Hindlimb muscle (tissue), 1 donor: ENCODE results near the gene INSYN1. TPM values are rescaled to one million over a fixed set of nuclear protein-coding genes. Genes with fewer than 3 reads are reported as not detected.
"Not testable (repeated sequence)": the region's sequence is repeated elsewhere in the genome, so short reads cannot be mapped to it uniquely, and the experiment has no call there.

Source experiments
- DNase-seq: peaks from one replicate; pipeline ENCODE4 v3.0.0-alpha.2; 2013
- polyA plus RNA-seq: library from polyadenylated mRNA; unstranded; fragments of 120-200 nt; gene quantifications from one replicate; pipeline ENCODE4 v1.2.1, GENCODE V29; 2013; ENCODE audit not compliant: insufficient read length

INSYN1 gene
- polyA plus RNA-seq, 1 donor = 4.3 TPM

GRCh38 chr15:73710321-73710720 lies 42.8 kb downstream of the INSYN1 start:
- no peak for DNase-seq

DNA sequence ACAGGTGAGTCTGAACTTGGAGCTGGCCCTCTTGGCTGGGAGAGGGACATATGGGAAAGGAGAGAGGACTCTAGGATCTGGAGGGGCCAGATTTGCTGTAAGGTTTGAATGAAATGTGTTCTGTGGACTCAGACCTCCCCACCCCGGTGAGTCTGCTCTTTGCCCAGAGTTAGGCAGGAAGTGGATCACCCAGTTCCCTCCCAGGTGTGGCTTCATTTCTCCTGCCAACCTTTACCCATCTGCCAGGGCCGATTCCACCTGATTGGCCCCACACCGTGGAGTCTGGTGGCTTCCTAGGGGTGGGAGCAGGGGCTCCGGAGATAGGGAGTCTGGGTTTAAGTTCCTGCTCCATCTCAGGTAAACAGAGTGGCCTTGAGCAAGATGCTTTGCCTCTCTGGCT lies 43.5 kb downstream of the INSYN1 start:
- DNase-seq = no peak

DNA sequence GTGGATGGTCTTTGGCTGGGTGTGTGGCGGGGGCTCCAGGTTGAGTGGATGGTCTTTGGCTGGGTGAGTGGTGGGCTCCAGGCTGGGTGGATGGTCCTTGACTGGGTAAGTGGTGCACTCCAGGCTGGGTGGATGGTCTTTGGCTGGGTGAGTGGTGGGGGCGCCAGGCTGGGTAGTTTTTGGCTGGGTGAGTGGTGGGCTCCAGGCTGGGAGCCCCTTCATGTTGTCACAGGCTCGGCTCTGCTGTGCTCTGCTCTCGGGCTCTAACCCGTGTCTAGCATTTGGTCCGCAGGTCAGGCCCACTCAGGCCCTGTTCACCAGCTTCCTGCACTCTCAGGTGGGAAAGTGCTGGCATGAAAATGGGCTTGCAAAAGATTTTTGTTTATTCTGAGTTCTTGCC lies 43.9 kb downstream of the INSYN1 start:
- DNase-seq = no peak

DNA sequence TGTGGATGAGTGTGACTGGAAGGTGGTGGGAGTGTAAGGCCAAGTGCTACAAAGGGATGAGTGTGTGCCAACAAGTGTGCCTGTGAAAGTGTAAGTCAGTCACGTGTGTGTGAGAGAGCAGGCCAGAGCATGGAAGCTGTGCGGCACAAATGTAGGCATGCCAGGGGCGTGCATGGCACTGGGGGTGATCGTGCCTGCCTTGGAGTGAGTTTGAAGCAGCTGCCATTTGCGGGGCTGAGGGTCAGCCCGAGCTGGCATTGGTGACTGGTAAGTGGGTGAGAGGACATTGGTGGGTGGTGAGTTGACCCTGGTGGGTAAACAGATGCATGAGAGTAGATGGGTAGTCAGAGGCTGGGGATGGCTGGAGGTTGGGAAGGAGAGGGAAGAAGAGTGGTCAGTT lies 44.5 kb downstream of the INSYN1 start:
- DNase-seq = no peak

- peak; percentile 58 for DNase-seq
These were observed 48.1 kb downstream of the INSYN1 start for GRCh38 chr15:73704869-73705645.

GRCh38 chr15:73704142-73704868 lies 48.8 kb downstream of the INSYN1 start:
- not testable (repeated sequence) for DNase-seq

- not testable (repeated sequence) for DNase-seq
These were observed 49.5 kb downstream of the INSYN1 start for GRCh38 chr15:73703601-73704000.

DNA sequence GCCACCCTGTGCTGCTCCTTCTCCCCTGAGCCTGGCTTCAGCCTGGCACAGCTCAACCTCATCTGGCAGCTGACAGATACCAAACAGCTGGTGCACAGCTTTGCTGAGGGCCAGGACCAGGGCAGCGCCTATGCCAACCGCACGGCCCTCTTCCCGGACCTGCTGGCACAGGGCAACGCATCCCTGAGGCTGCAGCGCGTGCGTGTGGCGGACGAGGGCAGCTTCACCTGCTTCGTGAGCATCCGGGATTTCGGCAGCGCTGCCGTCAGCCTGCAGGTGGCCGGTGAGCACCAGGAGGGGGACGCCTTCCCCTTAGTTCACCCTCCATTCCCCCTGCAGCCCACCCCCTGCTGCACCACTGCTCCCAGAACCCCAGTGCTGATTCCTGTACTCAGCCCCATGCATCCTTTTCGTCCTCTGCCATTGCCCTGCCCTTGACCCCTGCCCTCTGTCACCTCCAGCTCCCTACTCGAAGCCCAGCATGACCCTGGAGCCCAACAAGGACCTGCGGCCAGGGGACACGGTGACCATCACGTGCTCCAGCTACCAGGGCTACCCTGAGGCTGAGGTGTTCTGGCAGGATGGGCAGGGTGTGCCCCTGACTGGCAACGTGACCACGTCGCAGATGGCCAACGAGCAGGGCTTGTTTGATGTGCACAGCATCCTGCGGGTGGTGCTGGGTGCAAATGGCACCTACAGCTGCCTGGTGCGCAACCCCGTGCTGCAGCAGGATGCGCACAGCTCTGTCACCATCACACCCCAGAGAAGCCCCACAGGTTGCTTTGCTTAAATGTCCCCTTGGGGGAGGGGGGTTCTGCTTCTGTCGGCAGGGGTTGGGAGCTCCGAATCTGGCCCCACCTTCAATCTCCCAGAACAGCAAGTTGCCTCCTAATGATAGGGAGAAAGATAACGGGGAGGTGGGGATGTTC lies 50.6 kb downstream of the INSYN1 start:
- DNase-seq = not testable (repeated sequence)

- peak; percentile 84 for DNase-seq
These were observed 52.9 kb downstream of the INSYN1 start for GRCh38 chr15:73700041-73700842.

GRCh38 chr15:73699249-73700040 lies 53.7 kb downstream of the INSYN1 start:
- DNase-seq = no peak

DNA sequence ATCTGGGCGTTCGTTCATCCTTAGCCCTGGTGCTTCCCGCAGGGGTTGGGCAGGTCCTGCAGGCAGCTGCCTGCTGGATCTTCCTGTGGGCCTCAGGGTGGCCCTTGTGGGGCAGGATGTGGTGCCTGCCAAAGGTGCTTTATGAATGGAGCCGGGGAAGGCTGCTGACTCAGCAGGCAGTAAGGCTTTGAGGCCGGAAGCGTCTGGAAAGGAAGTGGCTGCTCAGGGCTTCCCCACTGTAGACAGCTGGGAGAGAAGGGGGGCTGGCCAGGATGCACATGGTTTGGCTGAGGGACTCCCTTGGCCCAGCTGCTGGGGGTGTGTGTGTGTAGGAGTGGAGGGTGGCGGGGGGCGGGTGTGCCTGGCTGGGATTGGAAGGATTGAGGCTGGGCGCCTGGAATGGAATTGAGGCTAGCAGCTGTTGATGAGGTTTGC lies 56.1 kb downstream of the INSYN1 start:
- peak; percentile 92 for DNase-seq

DNA sequence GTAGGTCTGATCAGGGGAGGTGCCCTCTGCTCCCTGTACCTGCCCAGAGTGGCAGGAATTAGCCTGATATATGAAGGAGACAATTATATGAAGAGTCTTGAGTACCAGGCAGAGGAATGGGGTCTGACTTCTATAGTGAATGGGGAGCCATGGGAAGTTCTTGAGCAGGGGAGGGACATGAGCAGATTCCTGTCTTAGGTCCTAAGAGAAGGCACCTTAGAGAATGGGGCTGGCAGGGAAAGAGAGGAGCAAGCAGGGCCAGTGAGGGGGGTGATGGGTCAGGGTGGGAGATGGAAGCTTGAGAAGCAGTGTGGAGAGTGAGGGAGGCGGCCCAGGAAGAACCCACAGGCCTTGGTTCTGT lies 56.5 kb downstream of the INSYN1 start:
- DNase-seq = no peak

GRCh38 chr15:73695773-73696640 lies 57.1 kb downstream of the INSYN1 start:
- no peak for DNase-seq

DNA sequence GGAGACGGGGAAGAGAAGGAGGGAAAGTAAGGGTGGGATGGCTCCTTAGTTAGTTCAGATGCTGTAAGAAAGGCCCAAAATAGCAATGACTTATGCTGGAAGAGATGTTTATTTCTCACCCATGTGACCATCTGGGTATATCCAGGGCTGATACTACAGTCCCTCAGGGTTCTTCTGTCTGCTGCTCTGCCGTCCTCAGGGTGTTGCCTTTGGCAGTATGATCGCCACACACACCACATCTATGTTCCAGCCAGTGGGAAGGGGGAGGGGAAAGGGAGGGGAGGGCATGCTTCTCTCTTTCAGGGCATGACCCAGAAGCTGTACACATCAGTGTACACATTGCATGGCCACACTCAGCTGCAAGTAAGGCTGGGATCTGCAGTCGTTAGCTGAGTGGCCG lies 58.7 kb downstream of the INSYN1 start:
- DNase-seq = no peak

DNA sequence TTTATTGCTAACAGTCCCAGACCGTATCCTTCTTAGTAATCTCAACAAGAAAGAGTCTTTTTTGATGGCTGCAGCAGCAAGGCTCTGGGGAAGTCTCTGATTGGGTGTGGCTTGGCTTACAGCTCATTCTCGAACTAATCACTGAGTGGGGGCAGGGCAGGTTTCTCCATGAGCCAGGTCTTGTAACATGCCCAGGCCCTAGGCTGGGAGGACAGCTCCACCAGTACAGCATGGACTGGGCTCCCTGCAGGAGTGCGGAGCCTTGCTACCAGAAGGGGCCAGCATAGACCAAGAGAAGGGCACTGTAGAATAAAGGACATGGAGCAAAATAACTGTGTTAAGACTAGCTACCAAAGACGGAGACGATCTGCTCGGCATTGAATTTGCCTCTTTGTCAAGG lies 61.8 kb downstream of the INSYN1 start:
- DNase-seq = no peak

DNA sequence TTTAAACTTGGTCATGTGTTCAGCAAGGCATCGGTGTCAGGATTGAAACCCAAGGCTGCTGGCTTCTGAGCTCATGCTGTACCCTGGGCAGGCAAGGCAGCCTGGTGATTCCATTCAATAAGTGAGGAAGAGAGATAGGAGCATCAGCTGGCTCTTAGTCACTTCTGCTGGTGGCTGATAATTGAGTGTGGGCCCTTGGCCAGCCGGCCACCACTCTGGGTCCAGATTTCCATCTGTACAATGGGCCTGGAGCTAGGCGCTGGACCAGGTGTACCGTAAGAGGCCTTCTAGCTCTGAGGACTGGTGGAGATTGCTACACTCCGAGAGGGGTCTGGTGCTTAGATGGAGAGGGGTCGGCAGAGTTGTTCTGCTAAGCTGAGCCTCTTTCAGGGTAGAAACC lies 64.7 kb downstream of the INSYN1 start:
- no peak for DNase-seq

GRCh38 chr15:73687351-73687750 lies 65.8 kb downstream of the INSYN1 start:
- no peak for DNase-seq

GRCh38 chr15:73686781-73687256 lies 66.3 kb downstream of the INSYN1 start:
- DNase-seq = no peak

- no peak for DNase-seq
These were observed 67.2 kb downstream of the INSYN1 start for GRCh38 chr15:73685981-73686380.
